Sigmoid colon (tissue), 4 donors: ENCODE measurements around the gene CERS6.

Experiments used
- EP300 ChIP-seq, 4 donors: sonication (generic); formaldehyde crosslinking; IDR thresholded peaks; one replicate each; pipeline ENCODE4 v1.6.1; 2017; ENCODE audit warnings: antibody characterized with exemption in 4 of 4
- POLR2A ChIP-seq, 2 donors: fragments of 450-650 bp; IDR thresholded peaks; one replicate each; pipeline ENCODE4 v1.6.1; 2016; ENCODE audit warnings: antibody characterized with exemption in 2 of 2, mild to moderate bottlenecking in 2 of 2, moderate library complexity in 2 of 2
- POLR2AphosphoS5 ChIP-seq, 4 donors: sonication (generic); formaldehyde crosslinking; IDR thresholded peaks; one replicate each; pipeline ENCODE4 v1.6.1; 2017; ENCODE audit warnings: antibody characterized with exemption in 4 of 4
- TF ChIP-seq, protein P1 (sequence below), 4 experiments: fragments of 450-650 bp in 3 of 4; fragments of 200-600 bp in 1 of 4; IDR thresholded peaks; one replicate each; pipeline ENCODE4 v1.5.1; 2016 to 2019; ENCODE audit warnings: antibody characterized with exemption in 4 of 4, mild to moderate bottlenecking in 3 of 4, moderate library complexity in 2 of 4

- TF ChIP-seq POLR2A (IDR thresholded peaks at IDR 0.05) (no peak), POLR2AphosphoS5 (IDR thresholded peaks at IDR 0.05) (no peak), EP300 (IDR thresholded peaks at IDR 0.05) (no peak)
- TF ChIP-seq, protein P1, sequence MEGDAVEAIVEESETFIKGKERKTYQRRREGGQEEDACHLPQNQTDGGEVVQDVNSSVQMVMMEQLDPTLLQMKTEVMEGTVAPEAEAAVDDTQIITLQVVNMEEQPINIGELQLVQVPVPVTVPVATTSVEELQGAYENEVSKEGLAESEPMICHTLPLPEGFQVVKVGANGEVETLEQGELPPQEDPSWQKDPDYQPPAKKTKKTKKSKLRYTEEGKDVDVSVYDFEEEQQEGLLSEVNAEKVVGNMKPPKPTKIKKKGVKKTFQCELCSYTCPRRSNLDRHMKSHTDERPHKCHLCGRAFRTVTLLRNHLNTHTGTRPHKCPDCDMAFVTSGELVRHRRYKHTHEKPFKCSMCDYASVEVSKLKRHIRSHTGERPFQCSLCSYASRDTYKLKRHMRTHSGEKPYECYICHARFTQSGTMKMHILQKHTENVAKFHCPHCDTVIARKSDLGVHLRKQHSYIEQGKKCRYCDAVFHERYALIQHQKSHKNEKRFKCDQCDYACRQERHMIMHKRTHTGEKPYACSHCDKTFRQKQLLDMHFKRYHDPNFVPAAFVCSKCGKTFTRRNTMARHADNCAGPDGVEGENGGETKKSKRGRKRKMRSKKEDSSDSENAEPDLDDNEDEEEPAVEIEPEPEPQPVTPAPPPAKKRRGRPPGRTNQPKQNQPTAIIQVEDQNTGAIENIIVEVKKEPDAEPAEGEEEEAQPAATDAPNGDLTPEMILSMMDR (IDR thresholded peaks at IDR 0.05): no peak
These were observed 186.8 kb downstream of the CERS6 start for GRCh38 chr2:168642873-168643272.
